GM12878 (cell line): ENCODE data around the gene PGRMC2. TPM values are rescaled to one million over a fixed set of nuclear protein-coding genes. Genes with fewer than 3 reads are reported as not detected.

Source experiments
- ATAC-seq: fragments of 200-7000 bp; cut with Tn5 transposase; 3 replicates; pipeline ENCODE4 v1.9.1; 2020; ENCODE audit warnings: mild to moderate bottlenecking, moderate library complexity
- BruUV-seq: library from RNA; stranded (reverse); fragments of 400-500 nt; replicated peaks from 2 replicates; lab custom pipeline; 2021; lab: Mats Ljungman, UMichigan
- CTCF ChIA-PET: fragments of 300-600 bp; sonication (Branson Sonifier 250); formaldehyde crosslinking; extraction: SDS; loops from one replicate; lab custom pipeline; 2021; ENCODE audit warnings: inconsistent platforms; lab: Yijun Ruan, JAX
- POLR2A ChIA-PET: fragments of 350-600 bp; formaldehyde crosslinking; extraction: SDS; loops from one replicate; lab custom pipeline; 2021; ENCODE audit warnings: inconsistent platforms; lab: Charles Lee
- RAD21 ChIA-PET: fragments of 300-600 bp; sonication (Branson Sonifier 250); formaldehyde crosslinking; loops from one replicate; lab custom pipeline; 2023; ENCODE audit warnings: antibody characterized with exemption; ENCODE audit not compliant: unreplicated experiment; lab: Charles Lee
- SMC1A ChIA-PET: fragments of 300-600 bp; sonication (Branson Sonifier 250); formaldehyde crosslinking; loops from one replicate; lab custom pipeline; 2023; ENCODE audit not compliant: unreplicated experiment, uncharacterized antibody; lab: Charles Lee
- DNase-seq: peaks from one replicate; pipeline ENCODE4 v3.0.0-alpha.2; 2011; ENCODE audit warnings: low read depth, low spot score
- FAIRE-seq: peaks from 3 replicates; lab custom pipeline; 2011; peaks lifted over from hg19 to GRCh38; lab: Jason Lieb, UNC
- H2AFZ ChIP-seq: 2 replicates; pipeline ENCODE4 v1.6.0; 2011; ENCODE audit warnings: low read depth, low read length, control low read depth; ENCODE audit not compliant: control insufficient read depth
- H3K27ac ChIP-seq: 2 replicates; pipeline ENCODE4 v1.5.1; 2011; ENCODE audit warnings: control low read depth; ENCODE audit not compliant: control insufficient read depth, insufficient read depth
- H3K27me3 ChIP-seq, 2 experiments: replicated peaks in 1 of 2; 2 replicates each; pipeline versions ENCODE4 v1.6.0 to v1.6.1; 2011; ENCODE audit warnings: low read length in 1 of 2; ENCODE audit not compliant: control insufficient read depth in 2 of 2, insufficient read depth in 2 of 2
- H3K36me3 ChIP-seq, 2 experiments: 2 replicates each; pipeline ENCODE4 v1.5.1; 2011; ENCODE audit warnings: low read length in 1 of 2; ENCODE audit not compliant: control insufficient read depth in 2 of 2, insufficient read depth in 2 of 2
- H3K4me1 ChIP-seq: 2 replicates; pipeline ENCODE4 v1.6.1; 2011; ENCODE audit warnings: mild to moderate bottlenecking, low read length, moderate library complexity, mixed read lengths; ENCODE audit not compliant: control insufficient read depth, insufficient read depth
- H3K4me2 ChIP-seq: 2 replicates; pipeline ENCODE4 v1.6.0; 2011; ENCODE audit warnings: control low read depth; ENCODE audit not compliant: control insufficient read depth, insufficient read depth
- H3K4me3 ChIP-seq: fragments of 200-600 bp; sonication (generic); 2 replicates; pipeline ENCODE4 v1.5.1; 2016
- H3K79me2 ChIP-seq: 2 replicates; pipeline ENCODE4 v1.6.0; 2011; ENCODE audit warnings: low read length; ENCODE audit not compliant: control insufficient read depth, insufficient read depth
- H3K9ac ChIP-seq: 2 replicates; pipeline ENCODE4 v1.8.0; 2011; ENCODE audit warnings: low read length, control low read depth, mixed read lengths; ENCODE audit not compliant: control insufficient read depth, insufficient read depth
- H3K9me3 ChIP-seq: replicated peaks from 3 replicates; pipeline ENCODE4 v1.5.1; 2011; ENCODE audit warnings: mild to moderate bottlenecking, low read length; ENCODE audit not compliant: control insufficient read depth, insufficient read depth
- H4K20me1 ChIP-seq: 2 replicates; pipeline ENCODE4 v1.6.0; 2011; ENCODE audit not compliant: control insufficient read depth, insufficient read depth
- BHLHE40 ChIP-seq, 2 experiments: fragments of 450-650 bp in 1 of 2; IDR thresholded peaks; 2 replicates each; pipeline ENCODE4 v1.6.1; 2011 to 2017; ENCODE audit warnings: low read depth in 2 of 2, borderline replicate concordance in 1 of 2, improper control_type of control experiment in 1 of 2, low read length in 1 of 2, mild to moderate bottlenecking in 1 of 2
- BMI1 ChIP-seq: fragments of 450-650 bp; IDR thresholded peaks from 2 replicates; pipeline ENCODE4 v1.6.1; 2016; ENCODE audit warnings: mild to moderate bottlenecking, moderate library complexity, borderline replicate concordance
- CBX5 ChIP-seq: sonication (generic); IDR thresholded peaks from 2 replicates; pipeline ENCODE4 v1.6.1; 2016; ENCODE audit warnings: low read depth, moderate library complexity, mild to moderate bottlenecking, inconsistent platforms
- CEBPZ ChIP-seq: fragments of 150-350 bp; IDR thresholded peaks from 2 replicates; pipeline ENCODE4 v1.6.1; 2016; ENCODE audit warnings: low read depth, low read length
- EP300 ChIP-seq, 2 experiments: fragments of 150-350 bp in 1 of 2; IDR thresholded peaks; 2 replicates each; pipeline ENCODE4 v1.6.1; 2011 to 2012; ENCODE audit warnings: low read depth in 2 of 2, low read length in 2 of 2, borderline replicate concordance in 1 of 2, improper control_type of control experiment in 1 of 2, inconsistent platforms in 1 of 2; ENCODE audit not compliant: control insufficient read depth in 1 of 2
- ESRRA ChIP-seq: IDR thresholded peaks from 2 replicates; pipeline ENCODE4 v1.6.1; 2012; ENCODE audit warnings: mild to moderate bottlenecking, low read length, improper control_type of control experiment
- FOXK2 ChIP-seq: fragments of 450-650 bp; IDR thresholded peaks from 2 replicates; pipeline ENCODE4 v1.6.1; 2017; ENCODE audit warnings: mild to moderate bottlenecking, moderate library complexity
- JUND ChIP-seq: IDR thresholded peaks from 2 replicates; pipeline ENCODE4 v1.6.1; 2012; ENCODE audit warnings: low read depth, mild to moderate bottlenecking, low read length, improper control_type of control experiment, moderate library complexity
- MYC ChIP-seq: IDR thresholded peaks from 2 replicates; pipeline ENCODE4 v1.6.1; 2011; ENCODE audit warnings: mild to moderate bottlenecking, low read length, moderate library complexity, inconsistent platforms; ENCODE audit not compliant: insufficient read depth, insufficient replicate concordance, insufficient read length, severe bottlenecking
- PRDM15 ChIP-seq: fragments of 450-650 bp; formaldehyde crosslinking; IDR thresholded peaks from 2 replicates; pipeline ENCODE4 v1.4.0; 2020; ENCODE audit warnings: mild to moderate bottlenecking, moderate library complexity
- RBBP5 ChIP-seq: fragments of 200-600 bp; sonication (generic); conservative IDR thresholded peaks from 2 replicates; pipeline ENCODE4 v1.6.1; 2016
- SMAD1 ChIP-seq: fragments of 450-650 bp; IDR thresholded peaks from 2 replicates; pipeline ENCODE4 v1.6.1; 2018; ENCODE audit warnings: mild to moderate bottlenecking, low read depth; ENCODE audit not compliant: partially characterized antibody
- ZNF274 ChIP-seq: IDR thresholded peaks from one replicate; pipeline ENCODE4 v1.8.0; 2011; ENCODE audit not compliant: insufficient read length, insufficient read depth
- ZNF384 ChIP-seq: IDR thresholded peaks from 2 replicates; pipeline ENCODE4 v1.6.1; 2012; ENCODE audit warnings: low read depth, mild to moderate bottlenecking, low read length, improper control_type of control experiment, borderline replicate concordance
- ZNF622 ChIP-seq: fragments of 450-650 bp; IDR thresholded peaks from 2 replicates; pipeline ENCODE4 v1.6.1; 2017; ENCODE audit warnings: mild to moderate bottlenecking, inconsistent platforms
- WGBS: methylation state at CpG from one replicate; pipeline ENCODE4 v1.1.6; 2016; ENCODE audit warnings: low lambda C conversion rate; ENCODE audit not compliant: insufficient replicate concordance, insufficient coverage; ENCODE audit errors: missing lambda C conversion rate; 5-methylcytosine and 5-hydroxymethylcytosine counted together
- in situ Hi-C: fragments of 300-500 bp; cut with MboI; formaldehyde crosslinking; loops from 9 replicates; pipeline ENCODE4 v1.14.3; 2018; ENCODE audit warnings: mixed read lengths
- intact Hi-C: fragments of 100-400 bp; cut with micrococcal nuclease; formaldehyde crosslinking; loops from one replicate; pipeline ENCODE4 v1.14.2; 2022; ENCODE audit not compliant: unreplicated experiment
- polyA plus RNA-seq, 11 experiments: library from polyadenylated mRNA; depleted of rRNA in 4 of 11; unstranded in 6 of 11; stranded (reverse) in 5 of 11; fragments of >200 nt; fragmentation: Nextera tagmentation in 4 of 11; fragmentation: Illumina TruSeq in 1 of 11; extraction: Ambion mirVana in 4 of 11; extraction: Trizol in 1 of 11; gene quantifications; 1 replicate in 1 of 11; 2 replicates in 10 of 11; pipeline versions ENCODE4 v1.2.1 to v1.2.3, GENCODE V29; 2011 to 2016; ENCODE audit warnings: inconsistent platforms in 2 of 11, missing spikeins in 2 of 11, low read depth in 1 of 11
- total RNA-seq, 4 experiments: library from RNA; depleted of rRNA in 3 of 4; stranded (reverse); fragments of >200 nt in 3 of 4; fragmentation: Illumina TruSeq in 1 of 4; extraction: Trizol in 1 of 4; gene quantifications; 2 replicates each; pipeline versions ENCODE4 v1.2.1 to v1.2.3, GENCODE V29; 2013 to 2021
- TF ChIP-seq, protein P1 (sequence below): fragments of 450-650 bp; IDR thresholded peaks from 2 replicates; pipeline ENCODE4 v1.6.1; 2017; ENCODE audit warnings: borderline replicate concordance

PGRMC2 gene
- total and polyA plus RNA-seq, 10 of the 15 experiments (the other 5 are each of a cell fraction or from before 2014, with no cell fraction given), result 6.3 to 38.4 (median 12.0) TPM

GRCh38 chr4:128268970-128269369, 18.6 kb downstream of the PGRMC2 start:
- H3K4me3 ChIP-seq, result no peak overlapping the region
- H3K9ac ChIP-seq, result no peak overlapping the region
- H3K79me2 ChIP-seq, result peaks cover 2% of the 10 kb centered on the region
- 0 out of 4 replicates have a peak, but pooled peaks cover 0 to 3% of the 10 kb centered on the region in 2 experiments for H3K36me3 ChIP-seq
- H3K27me3 ChIP-seq, result no peaks in the 10 kb centered on the region
- RAD21 ChIA-PET, result interaction anchor here (1.2 kb wide), 1 partner anchor 14 kb away, joined by 3 read pairs; no protein-coding TSS in a partner anchor
- H3K4me2 ChIP-seq, result no peak overlapping the region
- H3K27ac ChIP-seq, result no peak overlapping the region
- no peak for TF ChIP-seq CEBPZ
- TF ChIP-seq ZNF622, result no peak
- no peak for TF ChIP-seq ZNF274
- TF ChIP-seq MYC, result no peak
- no peak for TF ChIP-seq SMAD1
- no peak for TF ChIP-seq PRDM15
- no peak for TF ChIP-seq RBBP5
- TF ChIP-seq, protein P1, sequence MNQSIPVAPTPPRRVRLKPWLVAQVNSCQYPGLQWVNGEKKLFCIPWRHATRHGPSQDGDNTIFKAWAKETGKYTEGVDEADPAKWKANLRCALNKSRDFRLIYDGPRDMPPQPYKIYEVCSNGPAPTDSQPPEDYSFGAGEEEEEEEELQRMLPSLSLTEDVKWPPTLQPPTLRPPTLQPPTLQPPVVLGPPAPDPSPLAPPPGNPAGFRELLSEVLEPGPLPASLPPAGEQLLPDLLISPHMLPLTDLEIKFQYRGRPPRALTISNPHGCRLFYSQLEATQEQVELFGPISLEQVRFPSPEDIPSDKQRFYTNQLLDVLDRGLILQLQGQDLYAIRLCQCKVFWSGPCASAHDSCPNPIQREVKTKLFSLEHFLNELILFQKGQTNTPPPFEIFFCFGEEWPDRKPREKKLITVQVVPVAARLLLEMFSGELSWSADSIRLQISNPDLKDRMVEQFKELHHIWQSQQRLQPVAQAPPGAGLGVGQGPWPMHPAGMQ, result no peak
- TF ChIP-seq BMI1, result no peak
- no peak for TF ChIP-seq EP300 (IDR thresholded peaks at IDR 0.05; ENCODE audit: borderline replicate concordance in 1 of 2, control insufficient read depth in 1 of 2, low read depth in 2 of 2, low read length in 2 of 2)
- TF ChIP-seq ESRRA, result no peak
- no peak for TF ChIP-seq JUND
- no peak for TF ChIP-seq CBX5
- TF ChIP-seq BHLHE40 (IDR thresholded peaks at IDR 0.05; ENCODE audit: borderline replicate concordance in 1 of 2, low read depth in 2 of 2, low read length in 1 of 2), result no peak
- no peak for TF ChIP-seq FOXK2
- no peak for TF ChIP-seq ZNF384
- no peak overlapping the region for H2AFZ ChIP-seq
- ATAC-seq (no peak), DNase-seq (no peak), FAIRE-seq (no peak)
- intact Hi-C loops (no loop called here), in situ Hi-C loops (no loop called here)
- WGBS, result 98% methylated on average over 5 of the region's 5 CpGs
- H4K20me1 ChIP-seq, result no peaks in the 10 kb centered on the region
- no peaks in the 10 kb centered on the region for H3K4me1 ChIP-seq
- POLR2A ChIA-PET, result no interaction called here
- no TSS peak for BruUV-seq
- no peaks in the 10 kb centered on the region; the same call in 2 of the 3 replicates for H3K9me3 ChIP-seq
- SMC1A ChIA-PET, result no interaction called here
- CTCF ChIA-PET, result no interaction called here
